Measurements from ENCODE around the gene SPRN.

- TF ChIP-seq, protein P1, sequence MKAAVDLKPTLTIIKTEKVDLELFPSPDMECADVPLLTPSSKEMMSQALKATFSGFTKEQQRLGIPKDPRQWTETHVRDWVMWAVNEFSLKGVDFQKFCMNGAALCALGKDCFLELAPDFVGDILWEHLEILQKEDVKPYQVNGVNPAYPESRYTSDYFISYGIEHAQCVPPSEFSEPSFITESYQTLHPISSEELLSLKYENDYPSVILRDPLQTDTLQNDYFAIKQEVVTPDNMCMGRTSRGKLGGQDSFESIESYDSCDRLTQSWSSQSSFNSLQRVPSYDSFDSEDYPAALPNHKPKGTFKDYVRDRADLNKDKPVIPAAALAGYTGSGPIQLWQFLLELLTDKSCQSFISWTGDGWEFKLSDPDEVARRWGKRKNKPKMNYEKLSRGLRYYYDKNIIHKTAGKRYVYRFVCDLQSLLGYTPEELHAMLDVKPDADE (IDR thresholded peaks at IDR 0.05), result no peak
- TF ChIP-seq EZH2 (IDR thresholded peaks at IDR 0.05; ENCODE audit: low read depth, unreplicated experiment), result no peak
Observed at GRCh38 chr10:133375357-133376115, 48.9 kb downstream of the SPRN start.

Measured in GM23338 (cell line).